NCI-H187 treated with DMSO at 0.1 percent for 48 hours (cell line): ENCODE measurements around the gene AHCYL1.

Source experiments
- DNase-seq: peaks from one replicate; lab custom pipeline; 2025; lab: John Stamatoyannopoulos, UW

The AHCYL1 gene

GRCh38 chr1:110039641-110040040 lies 55.1 kb downstream of the AHCYL1 start:
- DNase-seq, result no peak

GRCh38 chr1:110040548-110040947 lies 56.0 kb downstream of the AHCYL1 start:
- no peak for DNase-seq

GRCh38 chr1:110043016-110043415 lies 58.5 kb downstream of the AHCYL1 start:
- no peak for DNase-seq

- DNase-seq, result no peak
These were observed 62.9 kb downstream of the AHCYL1 start for GRCh38 chr1:110047463-110047862.

GRCh38 chr1:110048240-110048639 lies 63.7 kb downstream of the AHCYL1 start:
- no peak for DNase-seq

- no peak for DNase-seq
These were observed 64.5 kb downstream of the AHCYL1 start for GRCh38 chr1:110048923-110049601.

- DNase-seq, result no peak
These were observed 65.4 kb downstream of the AHCYL1 start for GRCh38 chr1:110049801-110050601.

GRCh38 chr1:110050602-110051261 lies 66.2 kb downstream of the AHCYL1 start:
- DNase-seq, result no peak

- no peak for DNase-seq
These were observed 66.7 kb downstream of the AHCYL1 start for GRCh38 chr1:110051262-110051648.

- DNase-seq, result no peak
These were observed 69.2 kb downstream of the AHCYL1 start for GRCh38 chr1:110053552-110054428.

GRCh38 chr1:110055493-110056284 lies 71.1 kb downstream of the AHCYL1 start:
- DNase-seq, result no peak

- no peak for DNase-seq
These were observed 71.7 kb downstream of the AHCYL1 start for GRCh38 chr1:110056285-110056683.

- no peak for DNase-seq
These were observed 72.2 kb downstream of the AHCYL1 start for GRCh38 chr1:110056776-110057175.

- DNase-seq, result no peak
These were observed 73.5 kb downstream of the AHCYL1 start for GRCh38 chr1:110057963-110058518.

- no peak for DNase-seq
These were observed 74.0 kb downstream of the AHCYL1 start for GRCh38 chr1:110058591-110058990.

GRCh38 chr1:110059133-110059863 lies 74.7 kb downstream of the AHCYL1 start:
- DNase-seq, result no peak

GRCh38 chr1:110060034-110060661 lies 75.6 kb downstream of the AHCYL1 start:
- DNase-seq, result no peak

GRCh38 chr1:110060662-110061060 lies 76.1 kb downstream of the AHCYL1 start:
- DNase-seq, result no peak

GRCh38 chr1:110061341-110061740 lies 76.8 kb downstream of the AHCYL1 start:
- DNase-seq, result no peak

- DNase-seq, result no peak
These were observed 78.0 kb downstream of the AHCYL1 start for GRCh38 chr1:110062612-110063011.
